T-helper 17 cell (primary cell): ENCODE measurements around the gene STS. TPM values are rescaled to one million over a fixed set of nuclear protein-coding genes. Genes with fewer than 3 reads are reported as not detected.
A peak's percentile ranks its signal among the peaks of the same experiment; 100 is the strongest.

Source experiments
- ATAC-seq: fragments of 150-1000 bp; cut with Tn5 transposase; 2 replicates; pipeline ENCODE4 v1.10.0; 2021; ENCODE audit warnings: mild to moderate bottlenecking, moderate library complexity
- DNase-seq, 3 donors: peaks; one replicate each; pipeline versions ENCODE4 v3.0.0 to v3.0.0-alpha.2; 2020 to 2021
- H3K9me3 ChIP-seq: one replicate; pipeline ENCODE4 v1.7.0; 2013; ENCODE audit warnings: low read length, mild to moderate bottlenecking; ENCODE audit not compliant: control insufficient read depth, poor library complexity, severe bottlenecking
- H3K27ac Mint-ChIP-seq: one replicate; pipeline ENCODE4 v1.8.0; 2022; ENCODE audit warnings: mild to moderate bottlenecking, moderate library complexity, mixed read lengths
- H3K27me3 Mint-ChIP-seq: one replicate; pipeline ENCODE4 v1.8.0; 2022; ENCODE audit warnings: mixed read lengths
- H3K36me3 Mint-ChIP-seq: one replicate; pipeline ENCODE4 v1.8.0; 2022; ENCODE audit warnings: low read depth, mixed read lengths
- H3K4me1 Mint-ChIP-seq: one replicate; pipeline ENCODE4 v1.8.0; 2022; ENCODE audit warnings: mild to moderate bottlenecking, mixed read lengths
- H3K4me3 Mint-ChIP-seq: one replicate; pipeline ENCODE4 v1.8.0; 2022; ENCODE audit warnings: mild to moderate bottlenecking, moderate library complexity, mixed read lengths
- total RNA-seq, 4 donors: library from RNA in 2 of 4; stranded (reverse) in 2 of 4; gene quantifications; one replicate each; pipeline ENCODE4 v1.2.3 and lab custom pipeline; 2022 to 2026

Gene STS
- total RNA-seq (1 to 10 TPM; 1.1 to 1.2 TPM), total RNA-seq (lab: John Stamatoyannopoulos, UW) (3.0 to 3.7 reads per million in 2 donors)

DNA sequence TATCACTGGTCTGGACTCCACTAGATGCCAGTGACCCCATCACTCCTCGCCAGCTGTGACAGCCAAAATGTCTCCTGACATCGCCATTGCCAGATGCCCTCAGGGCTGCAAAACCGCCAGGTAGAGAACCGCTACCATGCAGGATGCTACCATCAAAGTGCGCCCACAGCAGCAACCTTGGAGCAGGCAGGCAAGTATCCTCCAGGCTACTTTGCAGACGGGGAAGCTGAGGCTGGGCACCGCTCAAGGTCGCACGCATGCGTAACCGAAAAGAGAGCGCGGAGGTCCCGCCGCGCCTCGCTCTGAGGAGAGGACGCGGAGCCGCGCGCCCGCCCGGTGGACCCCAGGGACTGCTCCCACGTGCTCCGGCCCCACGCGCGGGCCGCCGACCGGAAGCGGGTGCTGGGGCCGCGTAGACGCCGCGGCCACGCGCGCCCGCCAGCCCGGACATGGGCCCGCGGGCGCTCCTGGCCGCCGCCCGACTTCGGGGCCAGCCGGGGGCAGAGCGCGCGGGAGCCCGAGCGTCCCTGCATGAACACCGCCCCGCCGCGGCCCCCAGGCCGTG lies at the start of gene STS:
Gene STS (plus strand): TSS at position 300 of the 565 bp plus-strand sequence. CDS start 105,488 bp downstream, outside the sequence.
- Mint-ChIP-seq H3K27ac (peak within 1 kb of the TSS; percentile 89), H3K4me1 (peaks cover 5% of the 10 kb centered on the region), H3K4me3 (peak within 1 kb of the TSS; percentile 85)

DNA sequence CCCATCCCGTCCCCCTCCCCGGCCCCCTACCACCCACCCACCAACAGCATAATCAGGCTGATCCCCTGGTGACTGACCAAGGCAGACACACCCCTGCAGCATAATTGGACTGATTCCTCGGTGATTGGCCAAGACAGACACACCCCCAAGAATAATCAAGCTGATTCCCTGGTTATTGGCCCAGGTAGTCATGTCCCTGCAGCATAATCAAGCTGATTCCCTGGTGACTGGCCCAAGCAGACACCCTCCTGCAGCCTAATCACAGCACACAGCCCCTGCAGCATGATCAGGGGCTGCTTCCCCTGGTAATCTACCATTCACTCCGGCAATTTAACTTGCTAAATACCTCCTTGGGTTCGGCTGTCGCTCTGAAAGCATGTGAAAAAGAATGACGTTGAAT lies 47.5 kb upstream of the STS start:
- Mint-ChIP-seq H3K36me3 (peaks cover 6% of the 10 kb centered on the region), H3K27ac (no peak overlapping the region), H3K4me3 (no peak overlapping the region), H3K27me3 (no peaks in the 10 kb centered on the region), H3K4me1 (peaks cover 5% of the 10 kb centered on the region)
- no peaks in the 10 kb centered on the region for H3K9me3 ChIP-seq
- no peak for ATAC-seq
- DNase-seq: no peak

More for the DNA sequence above, at the start of gene STS:
- peak; percentile 51 for ATAC-seq
- no peaks in the 10 kb centered on the region for H3K27me3 Mint-ChIP-seq
- peak in 2 of 3 donors; percentile 5 to 25 for DNase-seq
- H3K9me3 ChIP-seq: no peaks in the 10 kb centered on the region
- H3K36me3 Mint-ChIP-seq: no peaks in the 10 kb centered on the region

GRCh38 chrX:7102119-7102518 lies 45.4 kb upstream of the STS start:
- no peaks in the 10 kb centered on the region for H3K27me3 Mint-ChIP-seq
- peaks cover 6% of the 10 kb centered on the region for H3K36me3 Mint-ChIP-seq
- H3K9me3 ChIP-seq: no peaks in the 10 kb centered on the region
- H3K4me1 Mint-ChIP-seq: peaks cover 5% of the 10 kb centered on the region
- no peak overlapping the region for H3K27ac Mint-ChIP-seq
- ATAC-seq: no peak
- no peak overlapping the region for H3K4me3 Mint-ChIP-seq
- no peak for DNase-seq

GRCh38 chrX:7106649-7107048 lies 40.9 kb upstream of the STS start:
- Mint-ChIP-seq H3K4me3 (no peak overlapping the region), H3K27me3 (no peaks in the 10 kb centered on the region), H3K4me1 (peaks cover 11% of the 10 kb centered on the region), H3K36me3 (peaks cover 2% of the 10 kb centered on the region), H3K27ac (no peak overlapping the region)
- no peaks in the 10 kb centered on the region for H3K9me3 ChIP-seq
- no peak for DNase-seq
- ATAC-seq: no peak

DNA sequence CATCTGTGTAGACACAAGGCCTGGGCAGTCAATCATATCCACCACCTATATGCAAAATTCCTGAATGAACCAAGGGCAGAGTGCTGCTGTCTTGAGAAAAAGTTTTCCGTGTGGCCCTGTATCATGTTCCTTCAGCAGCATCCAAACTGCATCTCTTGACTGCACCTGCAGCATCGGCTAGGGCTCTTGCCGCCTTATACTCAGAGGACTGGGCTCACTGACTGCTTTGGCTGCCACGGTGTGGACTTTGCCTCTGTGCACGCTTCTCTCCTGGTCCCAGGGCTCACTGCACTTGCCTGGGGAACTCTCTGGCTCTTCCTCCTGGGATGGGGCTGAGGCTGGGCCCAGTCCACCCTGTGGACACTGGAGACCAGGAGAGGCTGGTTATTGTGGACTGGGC lies 39.5 kb upstream of the STS start:
- Mint-ChIP-seq H3K27me3 (no peaks in the 10 kb centered on the region), H3K4me3 (no peak overlapping the region), H3K4me1 (peaks cover 11% of the 10 kb centered on the region), H3K36me3 (peaks cover 2% of the 10 kb centered on the region), H3K27ac (no peak overlapping the region)
- H3K9me3 ChIP-seq: no peaks in the 10 kb centered on the region
- ATAC-seq: no peak
- DNase-seq: no peak

DNA sequence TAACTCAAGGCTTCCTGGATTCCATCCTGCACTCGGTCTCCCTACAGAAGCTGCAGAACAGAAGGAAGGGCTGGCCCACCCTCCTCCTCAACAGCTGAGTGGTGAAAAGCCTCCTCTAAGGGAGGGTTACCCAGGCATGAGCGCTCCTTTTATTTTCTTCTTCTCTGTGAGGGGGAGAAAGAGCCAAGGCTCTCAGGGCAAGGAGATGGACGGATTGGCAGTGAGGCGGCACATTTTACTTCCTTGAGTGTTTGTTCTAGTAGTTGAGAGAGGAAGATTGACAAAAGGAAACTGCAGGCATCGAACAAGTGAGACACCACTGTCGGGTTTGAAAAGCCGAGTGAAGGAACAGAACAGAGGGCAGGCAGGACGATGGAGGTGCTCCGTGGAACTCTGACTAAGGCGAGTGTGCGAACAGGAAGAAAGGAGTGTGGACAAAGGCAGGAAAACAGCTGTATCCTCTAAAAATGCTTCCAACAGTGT lies 38.4 kb upstream of the STS start:
- DNase-seq (no peak), ATAC-seq (no peak)
- H3K9me3 ChIP-seq: no peaks in the 10 kb centered on the region
- Mint-ChIP-seq H3K27me3 (no peaks in the 10 kb centered on the region), H3K36me3 (peaks cover 2% of the 10 kb centered on the region), H3K27ac (no peak overlapping the region), H3K4me1 (peaks cover 11% of the 10 kb centered on the region), H3K4me3 (no peak overlapping the region)

- H3K4me1 Mint-ChIP-seq: peaks cover 15% of the 10 kb centered on the region
- no peaks in the 10 kb centered on the region for H3K27me3 Mint-ChIP-seq
- peak overlapping the region; percentile 41 for H3K27ac Mint-ChIP-seq
- no peak for ATAC-seq
- peaks cover 2% of the 10 kb centered on the region for H3K36me3 Mint-ChIP-seq
- H3K9me3 ChIP-seq: no peaks in the 10 kb centered on the region
- no peak for DNase-seq
- no peak overlapping the region for H3K4me3 Mint-ChIP-seq
These were observed 37.4 kb upstream of the STS start for GRCh38 chrX:7109838-7110793.

DNA sequence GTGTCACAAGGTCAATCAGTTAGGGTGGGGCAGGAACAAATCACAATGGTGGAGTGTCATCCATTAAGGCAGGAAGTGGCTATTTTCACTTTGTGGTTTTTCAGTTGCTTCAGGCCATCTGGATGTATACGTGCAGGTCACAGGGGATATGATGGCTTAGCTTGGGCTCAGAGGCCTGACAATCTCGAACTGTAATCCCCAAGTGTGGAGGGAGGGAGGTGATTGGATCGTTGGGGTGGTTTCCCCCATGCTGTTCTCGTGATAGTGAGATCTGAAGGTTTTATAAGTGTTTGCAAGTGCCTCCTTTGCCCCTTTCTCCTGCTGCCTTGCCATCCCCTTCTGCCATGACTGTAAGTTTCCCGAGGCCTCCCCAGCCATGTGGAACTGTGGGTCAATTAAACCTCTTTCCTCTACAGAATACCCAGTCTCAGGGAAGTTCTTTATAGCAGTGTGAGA lies 36.7 kb upstream of the STS start:
- ATAC-seq (no peak), DNase-seq (no peak)
- H3K4me1 Mint-ChIP-seq: peaks cover 18% of the 10 kb centered on the region
- no peaks in the 10 kb centered on the region for H3K9me3 ChIP-seq
- no peak overlapping the region for H3K4me3 Mint-ChIP-seq
- peak overlapping the region; percentile 41 for H3K27ac Mint-ChIP-seq
- peaks cover 2% of the 10 kb centered on the region for H3K36me3 Mint-ChIP-seq
- H3K27me3 Mint-ChIP-seq: no peaks in the 10 kb centered on the region

DNA sequence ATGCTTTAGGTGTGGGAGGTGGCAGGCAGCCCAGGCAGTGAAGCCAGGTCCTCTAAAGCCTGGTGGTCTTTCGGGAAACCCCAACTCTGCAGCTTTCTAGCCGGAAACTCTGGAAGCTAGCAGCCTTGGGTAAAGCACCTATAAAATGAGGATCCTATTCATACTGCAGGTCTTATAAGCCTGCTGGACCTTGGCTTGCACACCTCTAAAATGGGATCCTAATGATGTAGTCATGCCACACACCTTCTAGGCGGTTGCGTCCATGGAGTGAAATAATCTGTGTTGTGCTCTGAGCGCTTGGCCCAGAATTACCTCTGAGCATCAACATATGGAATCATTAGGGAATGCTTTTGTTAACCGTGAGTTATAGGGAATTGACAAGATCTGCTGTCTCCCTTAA lies 36.0 kb upstream of the STS start:
- DNase-seq (no peak), ATAC-seq (no peak)
- peaks cover 18% of the 10 kb centered on the region for H3K4me1 Mint-ChIP-seq
- no peaks in the 10 kb centered on the region for H3K27me3 Mint-ChIP-seq
- peaks cover 2% of the 10 kb centered on the region for H3K36me3 Mint-ChIP-seq
- no peak overlapping the region for H3K4me3 Mint-ChIP-seq
- no peak overlapping the region for H3K27ac Mint-ChIP-seq
- no peaks in the 10 kb centered on the region for H3K9me3 ChIP-seq

- H3K27me3 Mint-ChIP-seq: no peaks in the 10 kb centered on the region
- ATAC-seq (no peak), DNase-seq (no peak)
- H3K9me3 ChIP-seq: no peaks in the 10 kb centered on the region
- H3K36me3 Mint-ChIP-seq: peaks cover 2% of the 10 kb centered on the region
- peaks cover 21% of the 10 kb centered on the region for H3K4me1 Mint-ChIP-seq
- no peak overlapping the region for H3K4me3 Mint-ChIP-seq
- H3K27ac Mint-ChIP-seq: no peak overlapping the region
These were observed 35.4 kb upstream of the STS start for GRCh38 chrX:7112071-7112470.

- no peak overlapping the region for H3K4me3 Mint-ChIP-seq
- H3K27me3 Mint-ChIP-seq: no peaks in the 10 kb centered on the region
- no peak for ATAC-seq
- no peaks in the 10 kb centered on the region for H3K36me3 Mint-ChIP-seq
- H3K27ac Mint-ChIP-seq: no peak overlapping the region
- H3K4me1 Mint-ChIP-seq: peaks cover 29% of the 10 kb centered on the region
- H3K9me3 ChIP-seq: no peaks in the 10 kb centered on the region
- no peak for DNase-seq
These were observed 32.0 kb upstream of the STS start for GRCh38 chrX:7115557-7115956.

GRCh38 chrX:7116081-7116480 lies 31.4 kb upstream of the STS start:
- no peaks in the 10 kb centered on the region for H3K9me3 ChIP-seq
- Mint-ChIP-seq H3K27me3 (no peaks in the 10 kb centered on the region), H3K36me3 (no peaks in the 10 kb centered on the region), H3K4me1 (peaks cover 23% of the 10 kb centered on the region), H3K27ac (no peak overlapping the region), H3K4me3 (no peak overlapping the region)
- DNase-seq (no peak), ATAC-seq (no peak)

DNA sequence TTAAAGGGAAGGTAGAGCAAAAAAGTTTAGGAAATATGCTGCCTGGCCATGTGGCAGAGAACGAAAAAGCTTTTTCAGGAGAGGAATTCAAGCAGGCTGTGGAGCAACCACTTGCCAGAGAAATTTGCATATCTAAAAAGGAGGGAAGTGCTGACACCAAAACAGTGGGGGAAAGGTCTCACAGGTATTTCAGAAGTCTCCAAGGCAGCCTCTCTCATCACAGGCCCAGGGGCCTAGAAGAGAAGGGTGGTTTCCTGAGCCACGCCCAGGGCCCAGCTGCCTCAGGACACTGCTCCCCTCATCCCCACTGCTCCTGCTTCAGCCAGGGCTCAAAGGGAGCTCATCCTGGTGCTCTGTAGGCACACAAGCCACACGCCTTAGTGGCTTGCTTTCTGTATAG lies 29.9 kb upstream of the STS start:
- Mint-ChIP-seq H3K4me3 (no peak overlapping the region), H3K4me1 (peaks cover 24% of the 10 kb centered on the region), H3K27me3 (no peaks in the 10 kb centered on the region), H3K27ac (peak overlapping the region; percentile 73), H3K36me3 (no peaks in the 10 kb centered on the region)
- H3K9me3 ChIP-seq: no peaks in the 10 kb centered on the region
- no peak for ATAC-seq
- DNase-seq: no peak
